SK-N-SH treated with all-trans-retinoic acid at 6 μM for 48 hours (cell line): Measurements from ENCODE around the gene HLA-DMA.

Experiments
- CREB5 ChIP-seq: fragments of 250-450 bp; sonication (Bioruptor Pico); IDR thresholded peaks from 2 replicates; pipeline ENCODE4 v1.5.1; 2020; ENCODE audit warnings: low read depth, mild to moderate bottlenecking, moderate library complexity
- CSRNP3 ChIP-seq: fragments of 250-450 bp; sonication (Bioruptor Pico); IDR thresholded peaks from 2 replicates; pipeline ENCODE4 v1.5.1; 2021; ENCODE audit warnings: mild to moderate bottlenecking, moderate library complexity
- PATZ1 ChIP-seq: fragments of 250-450 bp; sonication (Bioruptor Pico); IDR thresholded peaks from 2 replicates; pipeline ENCODE4 v1.8.0; 2020; ENCODE audit warnings: mild to moderate bottlenecking, moderate library complexity, borderline replicate concordance
- PPARA ChIP-seq: fragments of 250-450 bp; sonication (Bioruptor Pico); IDR thresholded peaks from 2 replicates; pipeline ENCODE4 v1.5.0; 2020; ENCODE audit warnings: mild to moderate bottlenecking, borderline replicate concordance
- TOX ChIP-seq: fragments of 250-450 bp; sonication (Bioruptor Pico); IDR thresholded peaks from 2 replicates; pipeline ENCODE4 v1.8.0; 2021; ENCODE audit warnings: mild to moderate bottlenecking, moderate library complexity, borderline replicate concordance
- ZFP30 ChIP-seq: fragments of 450-650 bp; formaldehyde crosslinking; IDR thresholded peaks from 2 replicates; pipeline ENCODE4 v1.5.0; 2022; ENCODE audit warnings: mild to moderate bottlenecking, moderate library complexity

GRCh38 chr6:32954267-32954666 lies 1.4 kb upstream of the HLA-DMA start:
- TF ChIP-seq CREB5 (CRISPR knock-in tag) (no peak), CSRNP3 (no peak), ZFP30 (CRISPR knock-in tag) (no peak), PATZ1 (CRISPR knock-in tag) (no peak), TOX (CRISPR knock-in tag) (no peak), PPARA (CRISPR knock-in tag) (no peak)
